ENCODE measurements around the gene SLC17A9. TPM values are rescaled to one million over a fixed set of nuclear protein-coding genes. Genes with fewer than 3 reads are reported as not detected.

The SLC17A9 gene
- total and polyA plus RNA-seq, 2 of the 8 experiments (the other 6 are each of a cell fraction or from before 2014, with no cell fraction given) = 23.5 to 35.2 TPM

DNA sequence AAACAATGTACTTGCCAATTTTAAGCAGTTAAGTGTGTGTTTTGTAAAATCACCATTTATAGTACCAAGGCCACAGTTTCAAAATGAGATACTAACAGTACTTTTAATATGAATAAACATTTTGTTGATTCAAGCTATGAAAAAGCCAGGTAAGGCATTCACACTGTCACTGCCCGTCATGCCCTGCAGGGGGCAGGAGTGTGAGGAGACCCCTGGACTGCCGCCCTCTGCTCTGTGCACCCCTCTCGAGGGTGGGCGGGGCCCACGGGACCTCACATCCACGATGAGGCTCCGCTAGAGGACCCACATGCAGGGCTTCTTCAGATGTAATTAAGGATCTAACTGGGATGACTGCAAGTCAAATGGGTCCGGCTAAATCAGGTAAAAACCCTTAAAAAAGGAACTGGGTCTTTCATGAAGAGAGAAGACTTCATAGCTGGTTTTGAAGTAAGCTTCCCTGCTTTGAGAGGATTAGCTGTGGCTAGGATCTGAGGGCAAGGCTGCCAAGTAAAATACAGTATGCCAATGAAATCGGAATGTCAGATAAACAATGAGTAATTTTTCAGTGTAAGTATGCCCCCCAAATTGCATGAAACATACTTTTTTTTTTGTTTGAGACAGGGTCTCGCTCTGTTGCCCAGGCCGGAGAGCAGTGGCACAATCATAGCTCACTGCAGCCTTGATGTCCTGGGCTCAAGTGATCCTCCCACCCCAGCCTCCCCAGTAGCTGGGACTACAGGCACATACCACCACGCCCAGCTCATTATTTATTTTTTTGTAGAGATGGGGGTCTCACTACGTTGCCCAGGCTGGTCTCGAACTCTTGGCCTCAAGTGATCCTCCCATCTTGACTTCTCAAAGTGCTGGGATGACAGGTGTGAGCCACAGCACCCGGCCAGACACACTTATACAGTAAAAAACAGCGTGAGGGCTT lies 44.9 kb upstream of the SLC17A9 start:
- H4K5ac ChIP-seq (ENCODE audit: insufficient read length, low read depth, low read length) = no peak overlapping the region
- H3K36me3 ChIP-seq (ENCODE audit: control insufficient read depth in 2 of 4, insufficient read depth in 4 of 4, low read length in 3 of 4) = peaks cover 52 to 92% (median 84%) of the 10 kb centered on the region in 4 experiments
- no peaks in the 10 kb centered on the region for H3K23me2 ChIP-seq (ENCODE audit: low read depth, low read length)
- no peak overlapping the region for H3K9ac ChIP-seq (replicated peaks in 1 of 4; ENCODE audit: extremely low read depth in 1 of 4, low read depth in 3 of 4, low read length in 3 of 4)
- H3K27me3 ChIP-seq (replicated peaks in 1 of 4; ENCODE audit: control insufficient read depth in 3 of 4, extremely low read depth in 1 of 4, insufficient read depth in 3 of 4, low read length in 3 of 4) = no peaks in the 10 kb centered on the region
- H2BK12ac ChIP-seq (ENCODE audit: low read depth, low read length) = no peak overlapping the region
- no peak overlapping the region for H4K91ac ChIP-seq (replicated peaks; ENCODE audit: insufficient read length, low read length)
- H2BK120ac ChIP-seq (replicated peaks; ENCODE audit: low read depth, low read length) = no peak overlapping the region
- no peak overlapping the region for H3K27ac ChIP-seq (ENCODE audit: low read depth, low read length)
- no peak overlapping the region for H2AFZ ChIP-seq (ENCODE audit: low read length)
- TF ChIP-seq RAD21 (IDR thresholded peaks at IDR 0.05 in 1 of 2, conservative IDR thresholded peaks at IDR 0.05 in 1 of 2; ENCODE audit: low read depth in 2 of 2, low read length in 2 of 2) (peak; percentile 47 to 52), CREB1 (IDR thresholded peaks at IDR 0.05) (peak; percentile 32; the same call in 1 of the 2 replicates), CBX5 (IDR thresholded peaks at IDR 0.05; ENCODE audit: low read depth, low read length) (no peak), CTCF (IDR thresholded peaks at IDR 0.05; ENCODE audit: control extremely low read depth in 1 of 3, insufficient read depth in 1 of 3, low read depth in 1 of 3, low read length in 3 of 3) (peak; percentile 42 to 81 (median 73); a peak in 3 of 4 replicates), NANOG (IDR thresholded peaks at IDR 0.05; ENCODE audit: insufficient read depth, low read depth, low read length, poor library complexity, severe bottlenecking) (no peak), GABPA (IDR thresholded peaks at IDR 0.05; ENCODE audit: borderline replicate concordance, insufficient read depth, low read length) (no peak)
- no peak overlapping the region for H2BK20ac ChIP-seq (ENCODE audit: low read length)
- no peak overlapping the region for H3K4me2 ChIP-seq (ENCODE audit: insufficient read depth in 1 of 2, low read depth in 2 of 2, low read length in 2 of 2)
- no peak overlapping the region for H2BK5ac ChIP-seq (ENCODE audit: low read depth, low read length)
- no peak overlapping the region for H2AK5ac ChIP-seq (ENCODE audit: low read depth, low read length)
- no peak overlapping the region for H3K23ac ChIP-seq (ENCODE audit: insufficient read length)
- H3K18ac ChIP-seq (ENCODE audit: extremely low read depth, low read length) = no peak overlapping the region
- CTCF ChIA-PET (ENCODE audit: partially characterized antibody) = interaction anchor here (0.7 to 5.7 kb wide), 30 partner anchors 8 to 390 kb away, joined by 3 to 58 read pairs (median 4); no protein-coding TSS in a partner anchor
- H3K14ac ChIP-seq (ENCODE audit: insufficient read length) = no peak overlapping the region
- no peak overlapping the region for H2BK15ac ChIP-seq (ENCODE audit: low read length)
- H3K4me3 ChIP-seq (ENCODE audit: extremely low read depth in 1 of 4, insufficient read depth in 2 of 4, low read depth in 3 of 4, low read length in 4 of 4) = no peak overlapping the region
- H4K20me1 ChIP-seq (replicated peaks in 1 of 2; ENCODE audit: control insufficient read depth in 1 of 2, insufficient read depth in 2 of 2, low read length in 2 of 2) = peaks cover 25 to 46% of the 10 kb centered on the region in 2 experiments
- POLR2A ChIA-PET (ENCODE audit: partially characterized antibody) = interaction anchor here (0.6 to 13.6 kb wide), 14 partner anchors 9 to 1066 kb away, joined by 3 to 156 read pairs (median 4); partner anchors contain the start of genes DIDO1 and GID8
- H3K4me1 ChIP-seq (replicated peaks in 1 of 4; ENCODE audit: control insufficient read depth in 3 of 4, insufficient read depth in 4 of 4, low read length in 3 of 4) = no peaks in the 10 kb centered on the region; a peak in 2 of 7 replicates
- WGBS, 2 experiments (ENCODE audit: extremely low coverage in 1 of 2, insufficient coverage in 1 of 2, insufficient read length in 1 of 2, insufficient replicate concordance in 2 of 2, low coverage in 1 of 2, low lambda C conversion rate in 2 of 2, missing lambda C conversion rate in 1 of 2) = 85% methylated on average over 16 of the region's 16 CpGs; no CpG with 5 or more reads in 1 of the 2 experiments
- peaks cover 0 to 51% of the 10 kb centered on the region in 2 experiments for H3K79me2 ChIP-seq (ENCODE audit: control insufficient read depth in 1 of 2, insufficient read depth in 2 of 2, low read length in 2 of 2)
- DNase-seq (ENCODE audit: low read depth in 1 of 2, low spot score in 2 of 2) (no peak), FAIRE-seq (no peak)
- H3K4ac ChIP-seq (replicated peaks; ENCODE audit: insufficient read length, low read depth, low read length) = no peak overlapping the region
- no peaks in the 10 kb centered on the region for H3K9me3 ChIP-seq (ENCODE audit: insufficient read depth in 2 of 2, low read depth in 1 of 2, low read length in 1 of 2)
- peaks cover 29% of the 10 kb centered on the region for H3K79me1 ChIP-seq (ENCODE audit: low read depth, low read length)
- H4K8ac ChIP-seq (ENCODE audit: extremely low read depth, insufficient read depth, low read length) = 0 out of 2 replicates have a peak overlapping the region, but pooled peaks have one; percentile 3
- no peak overlapping the region for H3K56ac ChIP-seq (replicated peaks; ENCODE audit: insufficient read length, low read depth, low read length)

All from H1 (cell line).